Measurements from ENCODE around the gene TRIM23.
"Not testable (repeated sequence)": the region's sequence is repeated elsewhere in the genome, so short reads cannot be mapped to it uniquely, and the experiment has no call there.

TRIM23 gene

DNA sequence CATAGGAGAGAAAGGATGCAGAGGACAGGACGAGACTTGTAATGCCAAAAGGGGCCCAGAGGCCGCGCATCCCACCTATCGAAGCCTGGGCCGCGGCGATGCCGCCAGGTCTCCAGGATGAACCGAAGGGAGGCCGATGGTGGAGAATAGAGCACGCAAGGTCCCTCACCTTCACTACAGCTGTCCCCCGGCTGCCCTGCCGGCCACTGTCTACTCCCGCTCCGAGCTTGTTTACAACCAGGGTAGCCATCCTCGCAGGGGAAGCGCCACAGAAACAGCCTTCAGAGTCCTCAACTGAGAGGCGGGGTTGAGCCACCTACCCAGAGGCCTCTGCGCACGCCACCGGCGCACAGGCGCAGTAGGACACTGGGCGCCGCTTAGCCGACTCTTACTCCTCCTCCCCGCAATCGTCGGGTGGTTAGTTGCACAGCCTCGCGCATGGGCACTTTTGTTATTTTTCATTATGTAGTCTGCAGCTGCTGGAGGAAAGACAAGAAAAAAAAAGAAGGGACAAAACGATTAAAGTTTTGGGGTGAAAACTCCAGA lies at the start of gene TRIM23:
TRIM23 (minus strand) TSS at position 309 of the 546 bp plus-strand sequence; CDS start at position 250, 59 bp downstream.
- DNase-seq, result peak; percentile 92 to 93

DNA sequence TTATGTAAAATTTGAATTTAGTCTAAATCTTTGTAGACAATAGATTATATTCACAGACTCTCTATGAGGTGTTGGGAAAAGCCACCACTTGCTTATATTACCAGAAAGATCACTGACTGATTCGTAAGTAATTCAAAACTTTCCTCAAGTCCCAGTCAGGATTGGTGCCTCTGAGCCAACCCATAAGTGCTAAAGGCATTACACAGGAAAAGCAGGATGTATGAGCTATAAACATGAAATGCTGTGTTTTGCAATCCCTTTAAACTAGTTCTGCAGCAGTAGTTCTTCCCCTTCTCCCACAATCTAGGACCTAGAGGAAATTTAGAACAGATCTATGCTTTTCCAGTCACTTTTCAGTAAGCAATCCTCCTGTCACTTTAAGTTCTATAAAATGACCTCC lies 48.7 kb upstream of the TRIM23 start:
- DNase-seq, result peak; percentile 57 to 58

DNA sequence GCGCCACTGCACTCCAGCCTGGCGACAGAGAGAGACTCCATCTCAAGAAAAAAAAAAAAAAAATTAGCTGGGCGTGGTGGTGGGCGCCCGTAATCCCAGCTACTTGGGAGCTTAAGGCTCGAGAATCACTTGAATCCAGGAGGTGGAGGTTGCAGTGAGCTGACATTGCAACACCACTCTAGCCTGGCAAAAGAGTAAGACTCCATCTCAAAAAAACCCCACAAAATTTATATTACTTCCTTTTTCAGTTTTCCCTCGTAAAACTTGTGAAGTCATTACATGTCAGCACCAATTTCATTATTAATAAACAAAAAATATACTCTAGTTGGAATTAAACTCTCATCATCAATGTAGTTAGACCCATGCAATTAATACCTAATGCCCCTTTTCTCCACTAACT lies 44.6 kb upstream of the TRIM23 start:
- DNase-seq, result peak; percentile 54 to 59

DNA sequence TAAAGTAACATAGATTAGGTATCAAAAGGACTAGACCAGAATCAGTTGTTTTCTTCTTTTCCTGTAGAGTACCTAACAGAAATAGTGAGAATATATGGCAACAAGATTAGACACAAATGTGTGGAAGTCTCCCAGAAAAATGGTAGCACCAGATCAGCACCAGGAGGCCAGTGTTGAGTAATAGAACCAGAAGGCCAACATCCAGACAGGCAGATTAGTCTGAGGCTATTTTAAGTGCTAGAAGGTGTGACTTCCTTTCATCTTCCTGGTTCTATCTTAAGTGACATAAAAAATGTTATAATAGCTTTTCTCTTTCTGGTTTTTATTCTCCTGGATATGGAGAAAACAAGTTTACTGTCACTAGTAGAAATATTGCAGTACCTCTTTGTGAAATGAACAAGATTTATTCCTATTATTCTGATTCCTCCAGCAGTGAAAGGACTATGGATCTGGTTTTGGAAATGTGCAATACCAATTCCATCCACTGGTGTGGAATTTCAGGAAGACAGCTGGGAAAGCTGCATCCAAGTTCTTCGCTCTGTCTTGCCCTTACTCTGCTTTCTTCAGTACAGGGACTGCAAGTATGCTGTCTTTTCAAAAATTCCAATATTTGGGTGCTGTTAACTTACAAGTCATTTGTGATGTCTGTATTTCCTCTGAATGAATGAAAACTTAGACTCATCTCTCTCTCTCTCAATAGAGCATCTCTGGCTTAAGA lies 39.8 kb upstream of the TRIM23 start:
- DNase-seq, result no peak

DNA sequence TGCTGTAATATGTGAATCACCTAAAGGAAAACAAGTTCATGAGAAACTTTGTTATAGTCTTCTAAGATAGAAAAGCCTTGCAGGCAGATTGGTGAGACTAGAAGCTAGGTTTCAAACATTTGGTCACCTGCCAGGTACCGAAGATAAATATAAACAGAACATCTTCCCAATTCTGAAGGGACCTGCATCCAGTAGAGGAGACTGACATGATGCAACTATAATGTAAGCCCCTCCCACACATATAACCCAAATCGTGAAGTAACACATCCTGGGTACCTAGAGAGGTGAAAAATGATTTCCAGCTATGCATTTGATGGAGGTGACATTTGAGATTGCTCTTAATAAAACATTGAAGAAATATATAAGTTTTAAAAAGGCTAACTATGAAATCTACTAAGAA lies 30.6 kb upstream of the TRIM23 start:
- DNase-seq, result no peak

DNA sequence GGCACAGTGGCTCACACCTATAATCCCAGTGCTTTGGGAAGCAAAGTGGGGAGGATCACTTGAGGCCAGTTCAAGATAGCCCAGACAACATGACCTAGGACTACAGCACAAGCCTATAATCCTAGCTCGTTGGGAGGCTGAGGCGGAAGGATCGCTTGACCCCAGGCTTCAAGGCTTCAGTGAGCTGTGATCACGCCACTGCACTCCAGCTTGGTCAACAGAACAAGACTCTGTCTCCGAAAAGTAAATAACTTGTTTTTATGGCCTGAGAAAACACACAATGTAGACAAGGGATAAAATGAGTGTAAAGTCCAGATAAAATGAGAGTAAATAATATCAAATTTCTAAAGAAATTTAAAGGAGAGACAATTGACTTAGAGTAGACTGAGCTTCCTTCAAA lies 27.0 kb upstream of the TRIM23 start:
- DNase-seq, result no peak

DNA sequence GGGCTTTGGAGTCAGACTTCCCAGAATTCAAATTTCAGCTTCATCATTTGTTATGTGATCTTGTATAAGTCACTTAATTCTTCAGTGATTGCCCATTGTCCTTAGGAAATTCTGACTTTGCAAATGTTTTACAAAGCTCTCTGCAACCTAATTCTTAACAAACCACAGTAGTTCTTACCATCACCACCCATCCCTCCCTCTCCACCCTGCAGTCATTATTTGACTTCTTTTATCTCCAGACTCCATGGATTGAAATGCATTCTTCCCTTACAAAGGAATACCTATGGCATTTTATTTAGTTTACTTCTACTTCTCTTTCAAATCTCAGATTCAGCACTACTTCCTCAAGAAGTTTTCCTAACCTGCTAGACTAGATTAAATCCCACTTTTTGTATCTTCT lies 23.8 kb upstream of the TRIM23 start:
- no peak for DNase-seq

DNA sequence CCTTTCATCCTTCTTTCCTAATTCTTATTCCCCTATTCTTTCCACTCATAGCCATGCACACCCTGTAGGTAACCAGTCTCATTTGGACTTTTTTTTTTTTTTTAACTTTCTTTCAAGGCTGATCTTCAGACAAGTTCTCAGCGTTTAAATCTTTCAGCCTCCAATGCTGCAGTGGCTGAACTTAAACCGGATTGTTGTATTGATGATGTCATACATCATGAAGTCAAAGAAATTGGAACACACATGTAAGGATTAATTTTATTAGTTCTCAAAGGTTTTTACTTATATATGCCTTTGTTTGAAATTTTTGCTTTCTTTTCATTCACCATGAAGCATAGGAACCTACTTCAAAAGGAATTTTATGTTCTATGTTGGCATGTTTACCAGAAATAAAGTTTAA lies 22.8 kb upstream of the TRIM23 start:
- DNase-seq, result no peak

DNA sequence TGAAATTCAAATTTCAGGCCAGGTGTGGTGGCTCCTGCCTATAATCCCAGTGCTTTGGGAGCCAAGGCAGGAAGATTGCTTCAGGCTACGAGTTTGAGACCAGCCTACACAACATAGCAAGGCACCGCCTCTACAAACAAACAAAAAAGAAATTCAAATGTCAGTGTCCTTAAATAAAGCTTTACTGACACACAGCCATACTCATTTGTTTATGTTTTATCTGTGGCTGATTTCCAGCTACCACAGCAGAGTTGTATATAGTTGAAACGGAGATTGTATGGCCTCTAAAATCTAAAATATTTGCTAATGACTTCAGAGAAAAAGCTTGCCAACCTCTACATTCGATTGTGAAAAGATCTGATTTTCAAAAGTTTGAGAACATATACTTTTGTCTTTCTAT lies 16.1 kb upstream of the TRIM23 start:
- DNase-seq, result no peak

DNA sequence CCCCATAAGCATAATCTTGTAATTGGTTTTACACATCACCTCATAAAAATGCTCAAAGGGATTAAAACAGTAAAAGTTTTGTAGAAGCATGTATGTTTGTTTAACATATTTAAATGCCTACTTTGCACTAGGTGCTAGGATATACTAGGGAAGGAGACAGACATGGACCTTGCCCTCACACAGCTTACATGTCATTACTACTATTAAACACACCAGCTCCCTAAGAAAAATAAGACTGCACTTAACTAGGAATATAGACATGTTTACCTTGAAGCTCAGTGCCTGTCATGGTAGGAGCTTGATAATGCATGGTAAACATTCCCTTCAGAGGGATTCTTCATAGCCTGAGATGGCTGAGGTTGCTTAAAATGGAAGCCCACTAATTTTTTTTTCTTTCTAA lies 6.8 kb upstream of the TRIM23 start:
- DNase-seq, result no peak

DNA sequence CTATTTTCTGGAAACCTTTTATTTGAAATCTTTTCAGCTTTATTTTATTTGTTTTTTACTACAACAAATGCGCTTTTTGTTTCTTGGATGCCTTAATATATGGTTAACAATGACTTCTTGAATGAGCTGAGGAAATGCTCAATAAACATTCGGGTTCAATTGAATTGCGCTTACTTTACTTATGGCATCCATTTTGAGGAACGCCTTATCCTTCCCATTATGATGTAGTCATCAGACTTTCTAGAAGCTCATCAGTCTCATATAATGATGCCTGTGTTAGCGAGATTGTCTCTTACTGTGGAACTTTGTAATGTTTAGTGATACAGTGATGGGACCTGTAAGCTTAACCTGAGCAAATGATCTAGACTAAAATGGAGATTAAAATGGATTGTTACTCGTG lies 1.6 kb upstream of the TRIM23 start:
- DNase-seq, result peak; percentile 4 to 10

DNA sequence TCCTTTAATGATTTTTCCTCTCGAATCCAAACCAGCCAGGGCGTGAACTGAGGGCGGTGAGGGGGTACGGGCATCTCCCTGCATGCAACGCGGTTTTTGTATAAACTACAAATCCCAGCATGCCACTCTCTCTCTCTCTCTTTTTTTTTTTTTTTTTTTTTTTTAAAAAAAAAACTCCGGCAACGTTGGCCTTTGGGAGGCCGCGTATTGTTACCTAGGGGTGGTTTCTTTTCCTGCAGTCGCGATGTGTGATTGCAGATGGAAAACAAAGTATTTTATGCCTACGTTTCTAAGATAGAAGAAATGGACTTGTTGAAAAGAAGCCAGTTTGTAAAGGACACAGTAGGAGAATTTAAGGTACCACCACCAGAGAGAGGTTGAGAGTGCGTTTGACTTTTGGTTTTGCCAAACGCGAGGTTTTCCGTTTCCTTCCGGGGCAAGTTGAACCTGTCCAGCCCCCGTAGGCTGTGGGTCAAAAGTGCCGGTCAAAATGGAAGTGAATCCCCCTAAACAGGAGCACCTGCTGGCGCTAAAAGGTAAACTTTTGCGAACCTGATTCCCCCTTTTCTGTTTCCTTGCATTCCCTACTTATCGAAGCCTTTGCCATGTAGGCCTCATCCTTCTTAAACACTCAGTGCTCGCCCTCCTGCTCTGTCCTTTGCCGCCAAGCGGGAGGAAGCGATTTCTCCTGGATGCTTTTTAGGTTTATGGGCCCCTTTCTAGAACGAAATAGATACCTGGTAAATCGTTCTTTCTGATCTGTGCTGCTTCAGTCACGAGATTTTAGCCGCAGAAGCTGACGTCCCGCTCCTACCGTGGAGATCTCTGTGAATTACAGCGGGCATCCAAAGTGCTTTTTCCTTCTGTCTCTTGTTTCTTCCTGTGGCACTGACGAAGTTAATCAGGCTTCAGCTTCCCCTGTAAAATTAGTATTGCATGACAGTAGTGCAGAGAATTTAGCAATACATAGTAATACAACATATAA lies 730 bp upstream of the TRIM23 start, which contains the start of the genes SHLD3 and TRAPPC13:
SHLD3 (plus strand) TSS at position 457 of the 985 bp plus-strand sequence. CDS start 4,561 bp downstream, outside the sequence.
TRAPPC13 (plus strand) TSS at position 457 of the 985 bp plus-strand sequence; CDS start at position 491, 34 bp downstream.
- peak; percentile 80 to 87 for DNase-seq

DNA sequence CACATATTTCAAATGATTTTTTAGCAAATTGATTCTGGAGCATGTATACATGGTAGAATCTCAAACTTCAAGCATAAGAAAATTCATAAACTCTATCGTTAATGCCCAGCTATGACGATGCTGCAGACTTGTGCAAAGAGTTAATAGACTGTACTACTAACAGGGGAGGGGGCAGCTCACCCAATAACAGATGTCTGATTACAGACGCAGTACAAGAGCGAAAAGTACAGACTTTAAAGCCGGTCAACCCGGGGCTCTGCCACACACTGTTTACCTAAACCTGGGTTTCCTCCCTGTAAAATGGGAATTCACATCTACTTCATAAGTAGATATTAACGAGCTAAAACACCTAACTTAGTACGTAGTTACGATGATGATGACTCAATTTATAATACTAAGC lies 651 bp downstream of the TRIM23 start:
- no peak for DNase-seq

DNA sequence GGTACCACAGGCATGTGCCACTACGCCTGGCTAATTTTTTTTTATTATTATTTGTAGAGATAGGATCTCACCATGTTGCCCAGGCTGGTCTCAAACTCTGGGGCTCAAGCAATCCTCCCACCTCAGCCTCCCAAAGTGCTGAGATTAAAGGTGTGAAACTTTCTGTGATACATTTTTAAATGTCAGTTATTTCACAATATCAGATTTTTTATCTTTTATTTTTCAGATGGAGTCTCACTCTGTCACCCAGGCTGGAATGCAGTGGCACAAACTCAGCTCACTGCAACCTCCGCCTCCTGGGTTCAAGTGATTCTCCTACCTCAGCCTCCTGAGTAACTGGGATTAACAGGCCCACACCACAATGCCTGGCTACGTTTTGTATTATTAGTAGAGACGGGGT lies 2.2 kb downstream of the TRIM23 start:
- not testable (repeated sequence) for DNase-seq

DNA sequence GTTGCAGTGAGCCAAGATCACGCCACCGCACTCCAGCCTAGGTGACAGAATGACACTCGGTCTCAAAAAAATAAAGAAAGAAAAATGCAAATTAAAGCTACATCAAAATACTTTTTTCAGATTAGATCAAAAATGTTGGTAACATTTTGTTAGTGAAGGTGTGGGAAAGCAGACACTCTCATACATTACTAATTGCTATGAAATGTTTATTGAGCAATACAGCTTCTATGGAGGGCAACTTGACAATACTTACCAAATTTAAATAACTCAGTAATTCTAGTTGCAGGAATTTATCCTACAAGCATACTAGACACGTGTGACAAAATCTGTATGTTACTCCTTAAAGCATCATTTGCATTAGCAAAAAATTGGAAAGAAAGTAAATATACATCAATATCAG lies 4.1 kb downstream of the TRIM23 start:
- DNase-seq, result no peak

DNA sequence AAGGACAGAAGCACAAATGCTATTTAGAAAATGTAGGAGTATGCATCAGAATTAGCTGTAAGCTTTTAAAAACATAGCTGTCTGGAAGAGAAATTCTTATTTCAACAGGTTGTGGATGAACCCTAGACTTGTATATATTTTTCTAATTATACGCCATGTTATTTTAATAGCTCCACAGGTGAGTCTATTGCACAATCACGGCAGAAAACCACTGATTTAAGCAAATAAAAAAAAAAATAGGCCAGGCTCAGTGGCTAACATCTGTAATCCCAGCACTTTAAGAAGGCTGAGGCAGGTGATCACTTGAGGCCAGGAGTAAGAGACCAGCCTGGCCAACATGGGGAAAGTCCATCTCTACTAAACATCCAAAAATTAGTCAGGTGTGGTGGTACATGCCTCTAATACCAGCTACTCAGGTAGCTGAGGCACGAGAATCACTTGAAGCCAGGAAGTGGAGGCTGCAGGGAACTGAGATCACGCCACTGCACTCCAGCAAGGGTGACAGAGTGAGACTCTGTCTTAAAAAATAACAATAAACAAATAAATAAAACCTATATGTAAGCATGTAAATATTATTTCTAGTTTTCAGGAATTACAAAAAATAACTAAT lies 11.7 kb downstream of the TRIM23 start:
- DNase-seq, result no peak

DNA sequence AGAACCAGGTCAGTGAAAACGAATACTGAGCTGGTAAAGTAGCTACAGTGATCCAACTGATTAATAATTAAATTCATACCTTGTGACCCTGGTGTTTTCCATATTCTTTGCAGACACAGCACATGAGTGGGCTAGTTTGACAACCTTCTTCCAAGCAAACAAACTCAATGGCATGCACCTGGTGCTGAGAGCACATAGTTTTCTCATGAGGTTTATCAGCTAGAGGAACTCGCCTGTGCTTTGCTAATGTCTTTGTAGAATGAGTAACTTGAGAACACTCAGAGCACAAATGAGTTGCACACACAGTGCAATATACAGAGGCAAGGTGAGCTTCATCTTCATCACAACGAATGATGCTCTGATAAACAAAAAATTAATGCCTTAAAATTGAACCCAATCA lies 12.6 kb downstream of the TRIM23 start:
- no peak for DNase-seq

DNA sequence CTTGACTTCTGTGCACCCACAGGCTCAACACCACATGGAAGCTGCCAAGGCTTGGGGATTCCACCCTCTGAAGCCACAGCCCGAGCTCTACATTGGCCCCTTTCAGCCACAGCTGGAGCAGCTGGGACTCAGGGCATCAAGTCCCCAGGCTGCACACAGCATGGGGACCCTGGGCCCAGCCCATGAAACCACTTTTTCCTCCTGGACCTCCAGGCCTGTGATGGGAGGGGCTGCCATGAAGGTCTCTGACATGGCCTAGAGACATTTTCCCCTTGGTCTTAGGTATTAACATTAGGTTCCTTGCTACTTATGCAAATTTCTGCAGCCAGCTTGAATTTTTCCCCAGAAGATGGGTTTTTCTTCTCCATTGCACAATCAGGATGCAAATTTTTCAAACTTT lies 22.4 kb downstream of the TRIM23 start:
- peak; percentile 5 to 20 for DNase-seq

DNA sequence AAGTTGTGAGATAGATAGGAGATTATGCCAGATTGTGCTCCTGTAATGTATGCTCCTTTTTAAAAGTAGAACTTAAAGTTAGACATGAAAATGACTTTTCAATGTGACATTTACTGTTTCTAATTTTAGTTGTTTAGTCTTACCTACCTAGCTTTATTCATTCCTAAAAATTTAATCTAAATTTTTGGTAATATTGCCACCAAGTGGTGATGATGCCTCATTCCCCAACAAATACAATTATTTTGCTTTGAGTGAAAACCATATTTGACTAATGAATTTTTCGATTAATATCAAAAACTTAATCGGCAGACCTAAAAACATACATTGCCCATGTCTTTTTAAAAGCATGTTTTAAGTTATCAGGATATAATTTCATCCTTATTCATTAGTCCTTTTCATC lies 35.4 kb downstream of the TRIM23 start:
- DNase-seq, result no peak

DNA sequence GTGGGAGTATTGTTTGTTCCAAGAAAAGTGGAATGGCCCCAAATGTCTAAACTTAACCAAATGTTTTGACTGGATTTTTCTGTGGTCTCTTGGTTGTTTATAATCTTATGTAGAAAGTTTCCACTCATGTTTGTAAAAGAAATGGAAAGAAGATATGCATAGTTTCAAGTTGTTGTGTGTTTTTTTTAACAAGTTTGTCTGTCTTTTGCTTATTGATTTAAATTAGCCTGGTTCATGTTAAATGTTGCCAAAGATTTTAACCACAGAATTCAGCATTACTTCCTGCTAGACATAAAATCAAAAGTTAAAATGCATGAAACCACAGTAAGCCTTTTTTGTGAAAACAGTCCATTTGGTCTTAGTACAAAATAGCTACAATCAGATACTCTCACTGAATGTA lies 47.0 kb downstream of the TRIM23 start:
- no peak for DNase-seq

DNA sequence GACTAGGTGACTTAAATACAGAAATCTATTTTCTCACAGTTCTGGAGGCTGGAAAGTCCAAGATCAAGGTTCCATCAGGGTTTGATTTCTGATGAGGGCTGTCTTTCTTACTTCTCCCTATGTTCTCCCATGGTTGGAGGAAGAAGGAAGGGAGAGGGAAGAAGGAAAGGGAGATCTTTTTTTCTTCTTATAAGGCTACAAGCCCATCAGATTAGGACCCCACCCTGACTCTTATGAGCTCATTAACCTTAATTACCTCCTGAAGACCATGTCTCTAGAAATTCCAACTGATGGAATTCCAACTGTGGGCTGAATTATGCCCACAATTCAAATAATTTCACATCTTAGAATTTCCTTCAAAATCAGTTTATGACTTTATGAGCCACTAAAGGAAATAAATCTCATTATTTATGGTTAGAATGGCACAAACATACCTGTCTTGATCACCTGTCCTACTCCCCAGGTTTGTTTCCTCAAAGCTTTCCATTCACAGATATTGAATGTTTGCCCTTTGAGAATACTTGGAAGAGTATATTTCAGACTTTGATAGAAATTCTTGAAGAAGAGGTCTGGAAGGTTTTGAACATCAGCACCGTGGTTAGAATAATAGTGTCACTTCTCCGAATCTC lies 53.4 kb downstream of the TRIM23 start:
- no peak for DNase-seq

DNA sequence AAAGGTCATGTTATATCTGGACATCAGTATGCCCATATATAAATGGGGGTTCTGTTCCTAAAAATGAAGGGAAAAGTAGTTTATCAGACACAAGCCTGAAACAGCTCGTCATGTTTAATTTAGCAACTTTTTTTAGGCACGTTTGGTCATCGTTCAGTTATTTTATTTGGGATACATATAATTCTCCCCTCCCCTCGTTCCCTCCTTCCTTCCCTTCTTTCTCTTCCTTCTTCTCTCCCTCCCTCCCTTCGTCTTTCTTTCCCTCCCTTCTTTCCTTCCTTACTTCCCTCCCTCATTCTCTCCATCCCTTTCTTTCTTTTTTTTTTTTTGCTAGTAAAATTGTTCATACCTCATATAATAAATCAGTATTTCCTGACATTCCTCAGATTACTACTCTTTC lies 57.6 kb downstream of the TRIM23 start:
- DNase-seq, result no peak

DNA sequence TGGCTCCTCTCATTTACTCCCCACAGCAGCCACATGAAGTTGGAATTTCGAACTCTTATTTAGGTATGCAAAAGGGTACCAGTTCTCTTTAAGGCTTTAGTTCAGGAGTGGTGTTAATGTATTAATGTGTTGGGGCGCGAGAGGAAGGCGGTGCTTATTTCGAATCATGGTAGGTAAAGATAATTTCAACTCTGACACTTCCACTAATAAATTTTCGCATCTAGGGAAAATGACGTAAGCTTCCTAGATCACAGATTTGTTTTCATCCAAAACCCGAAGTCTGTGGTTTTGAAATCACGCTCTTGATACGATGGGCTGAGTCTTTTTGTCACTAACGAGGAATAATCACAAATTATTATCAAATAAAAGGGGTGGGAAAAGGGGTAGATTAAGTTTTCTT lies 60.4 kb downstream of the TRIM23 start:
- DNase-seq, result peak in 1 of 2 donors; percentile 8
